ENCODE results near the gene AKAP11. TPM values are rescaled to one million over a fixed set of nuclear protein-coding genes. Genes with fewer than 3 reads are reported as not detected.

The AKAP11 gene
- total and polyA plus RNA-seq, 2 of the 4 experiments (the other 2 are of a cell fraction) = 8.0 to 19.7 TPM

- DNase-seq = no peak
These were observed 83.1 kb downstream of the AKAP11 start for GRCh38 chr13:42355092-42355485.

More at GRCh38 chr13:42355092-42355485, 83.1 kb downstream of the AKAP11 start:
- no peak overlapping the region for H2AK5ac ChIP-seq (ENCODE audit: low read depth, low read length)
- no peak overlapping the region for H2BK120ac ChIP-seq (ENCODE audit: low read depth, low read length)
- no peak overlapping the region for H3K4ac ChIP-seq (ENCODE audit: low read depth, low read length)
- no peak for ATAC-seq (ENCODE audit: low read depth)
- H4K91ac ChIP-seq (ENCODE audit: insufficient read depth, low read depth, low read length) = no peak overlapping the region
- no peaks in the 10 kb centered on the region for H4K20me1 ChIP-seq (ENCODE audit: insufficient read depth, low read length)
- H3K79me1 ChIP-seq (ENCODE audit: low read depth in 1 of 2, low read length in 2 of 2) = no peaks in the 10 kb centered on the region
- H3K9me1 ChIP-seq (ENCODE audit: insufficient read depth, low read length) = no peaks in the 10 kb centered on the region
- H4K5ac ChIP-seq (ENCODE audit: low read depth, low read length) = no peak overlapping the region
- no CpG with 5 or more reads among the region's 4 CpGs for WGBS, 2 experiments (ENCODE audit: extremely low coverage in 2 of 2, insufficient read length in 1 of 2)
- H2AK9ac ChIP-seq (replicated peaks; ENCODE audit: low read depth, low read length, poor library complexity) = no peak overlapping the region
- H2BK15ac ChIP-seq (ENCODE audit: low read depth, low read length) = no peak overlapping the region
- no peak overlapping the region for H2BK5ac ChIP-seq (ENCODE audit: low read depth, low read length, poor library complexity, severe bottlenecking)
- H3K18ac ChIP-seq (ENCODE audit: low read depth, low read length) = no peak overlapping the region
- ChIA-PET CTCF (no interaction called here), POLR2A (ENCODE audit: unreplicated experiment) (no interaction called here)
- no peak overlapping the region for H3K9ac ChIP-seq (ENCODE audit: low read depth, low read length)
- no peak overlapping the region for H3K4me2 ChIP-seq (ENCODE audit: low read depth, low read length)
- H3K27me3 ChIP-seq (ENCODE audit: control insufficient read depth, insufficient read depth, low read length) = no peaks in the 10 kb centered on the region; the same call in 1 of the 2 replicates
- H2AFZ ChIP-seq (replicated peaks; ENCODE audit: low read length, poor library complexity) = no peak overlapping the region
- no peak overlapping the region for H3K23ac ChIP-seq (ENCODE audit: low read depth, low read length)
- no peak overlapping the region for H4K8ac ChIP-seq (ENCODE audit: low read depth in 2 of 2, low read length in 2 of 2)
- intact Hi-C loops (cut with micrococcal nuclease) (no loop called here), dilution Hi-C loops (cut with HindIII; ENCODE audit: low sequenced_read_pairs, unreplicated experiment) (no loop called here), in situ Hi-C loops (cut with MboI; ENCODE audit: low sequenced_read_pairs) (no loop called here)
- no TSS peak for BruUV-seq (replicated peaks)
- no peak overlapping the region for H3K27ac ChIP-seq (ENCODE audit: insufficient read depth, low read length)
- TF ChIP-seq MAZ (IDR thresholded peaks at IDR 0.05; ENCODE audit: borderline replicate concordance, low read depth, low read length) (no peak), POLR2A (IDR thresholded peaks at IDR 0.05; ENCODE audit: low read depth, low read length) (no peak), ELK1 (IDR thresholded peaks at IDR 0.05; ENCODE audit: borderline replicate concordance, low read depth, low read length) (no peak), RFX5 (IDR thresholded peaks at IDR 0.05; ENCODE audit: low read depth, low read length) (no peak), USF2 (IDR thresholded peaks at IDR 0.05; ENCODE audit: low read depth, low read length) (no peak), FOS (IDR thresholded peaks at IDR 0.05; ENCODE audit: low read depth, low read length) (no peak), RAD21 (IDR thresholded peaks at IDR 0.05; ENCODE audit: low read length) (no peak), SMC3 (IDR thresholded peaks at IDR 0.05; ENCODE audit: low read depth, low read length) (no peak), BHLHE40 (IDR thresholded peaks at IDR 0.05; ENCODE audit: low read depth, low read length) (no peak), RCOR1 (IDR thresholded peaks at IDR 0.05; ENCODE audit: insufficient replicate concordance, low read length) (no peak), CEBPB (IDR thresholded peaks at IDR 0.05; ENCODE audit: low read depth, low read length) (no peak), CTCF (conservative IDR thresholded peaks at IDR 0.05; ENCODE audit: low read depth, low read length) (no peak), CHD1 (IDR thresholded peaks at IDR 0.05; ENCODE audit: low read depth, low read length) (no peak), NFE2L2 (IDR thresholded peaks at IDR 0.05; ENCODE audit: low read depth, low read length) (no peak), MXI1 (IDR thresholded peaks at IDR 0.05; ENCODE audit: borderline replicate concordance, low read depth, low read length) (no peak)
- H3K9me3 ChIP-seq (ENCODE audit: control insufficient read depth, insufficient read depth, low read length) = no peaks in the 10 kb centered on the region
- no peak overlapping the region for H3K4me3 ChIP-seq (ENCODE audit: insufficient read depth, low read depth, low read length)
- H3K56ac ChIP-seq (ENCODE audit: extremely low read depth, insufficient read depth, low read length) = no peak overlapping the region
- H3K14ac ChIP-seq (replicated peaks; ENCODE audit: low read depth, low read length) = no peak overlapping the region
- no peaks in the 10 kb centered on the region for H3K36me3 ChIP-seq (ENCODE audit: control insufficient read depth, insufficient read depth, low read length)
- H2BK20ac ChIP-seq (ENCODE audit: low read depth, low read length) = no peak overlapping the region
- H3K4me1 ChIP-seq (ENCODE audit: control insufficient read depth, insufficient read depth, low read length) = no peaks in the 10 kb centered on the region

Data from IMR-90 (cell line).